Heart left ventricle (tissue), 16 donors: ENCODE data around the gene HTRA1. TPM values are rescaled to one million over a fixed set of nuclear protein-coding genes. Genes with fewer than 3 reads are reported as not detected.

Experiments used
- ATAC-seq, 4 donors: fragments of 200-7000 bp; cut with Tn5 transposase; one replicate each; pipeline ENCODE4 v1.9.1; 2020 to 2022; ENCODE audit warnings: moderate library complexity in 4 of 4, mild to moderate bottlenecking in 3 of 4, moderate number of reproducible peaks in 1 of 4
- DNase-seq, 5 donors: peaks; one replicate each; pipeline ENCODE4 v3.0.0-alpha.2; 2020
- H3K27ac ChIP-seq, 12 donors: fragments of 200-600 bp; sonication (generic) in 4 of 12; one replicate each; pipeline versions ENCODE4 v1.5.0 to v1.8.0; 2016 to 2022; ENCODE audit warnings: mild to moderate bottlenecking in 2 of 12
- H3K27me3 ChIP-seq, 9 donors: fragments of 200-600 bp; sonication (generic) in 2 of 9; one replicate each; pipeline versions ENCODE4 v1.5.1 to v1.8.0; 2016 to 2022; ENCODE audit warnings: mild to moderate bottlenecking in 3 of 9
- H3K36me3 ChIP-seq, 9 donors: fragments of 200-600 bp; sonication (generic) in 2 of 9; one replicate each; pipeline versions ENCODE4 v1.5.0 to v1.8.0; 2018 to 2022; ENCODE audit warnings: mild to moderate bottlenecking in 2 of 9
- H3K4me1 ChIP-seq, 12 donors: fragments of 200-600 bp; sonication (generic) in 4 of 12; one replicate each; pipeline versions ENCODE4 v1.5.0 to v1.8.0; 2016 to 2022; ENCODE audit warnings: mild to moderate bottlenecking in 3 of 12
- H3K4me3 ChIP-seq, 12 donors: fragments of 200-600 bp; sonication (generic) in 4 of 12; one replicate each; pipeline versions ENCODE4 v1.5.0 to v1.8.0; 2017 to 2022; ENCODE audit warnings: mild to moderate bottlenecking in 9 of 12, moderate library complexity in 4 of 12
- H3K9me3 ChIP-seq, 12 donors: fragments of 200-600 bp; sonication (generic) in 4 of 12; one replicate each; pipeline versions ENCODE4 v1.5.0 to v1.8.0; 2016 to 2022; ENCODE audit warnings: mild to moderate bottlenecking in 1 of 12
- CTCF ChIP-seq, 12 donors: fragments of 200-600 bp; sonication (generic) in 4 of 12; IDR thresholded peaks; one replicate each; pipeline versions ENCODE4 v1.5.0 to v1.8.0; 2018 to 2022; ENCODE audit warnings: antibody characterized with exemption in 12 of 12, mild to moderate bottlenecking in 5 of 12
- POLR2A ChIP-seq, 2 donors: fragments of 450-650 bp; IDR thresholded peaks; one replicate each; pipeline ENCODE4 v1.6.1; 2017; ENCODE audit warnings: antibody characterized with exemption in 2 of 2, mild to moderate bottlenecking in 2 of 2, moderate library complexity in 2 of 2
- WGBS, 4 donors: extraction: QIAGEN DNeasy Blood & Tissue Kit in 2 of 4; methylation state at CpG; one replicate each; pipeline versions ENCODE4 v1.1.5 to v1.1.7; 2013 to 2018; 5-methylcytosine and 5-hydroxymethylcytosine counted together
- intact Hi-C, 10 donors: fragments of 100-400 bp; cut with DNase I; formaldehyde crosslinking; loops; one replicate each; pipeline versions ENCODE4 v1.11.1 to v1.14.2; 2022
- polyA plus RNA-seq, 2 donors: library from polyadenylated mRNA; stranded (reverse); fragments of 200-250 nt; gene quantifications; one replicate each; pipeline ENCODE4 v1.2.3, GENCODE V29; 2013
- total RNA-seq, 9 donors: library from RNA; depleted of rRNA in 2 of 9; stranded (reverse); fragments of >200 nt in 2 of 9; fragmentation: NEBNext Ultra II Directional in 3 of 9; extraction: Animal tissue kit (Norgen Biotek cat#: 25700) in 3 of 9; gene quantifications; one replicate each; pipeline versions ENCODE4 v1.1.0 to v1.2.4, GENCODE V29; 2016 to 2023
- donor health status: ischemic (EF 13 %, LVEDD 7.1; RV severe dilation, severe dysfunction).
- donor health status: healthy with polysubstance abuse.
- donor health status: DM: no; HTN: yes; CAD: no.
- donor health status: DM: no; HTN: no; CAD: no.
- donor health status: ischemic (EF 25% LVEDD 6.9; RV normal size, moderate dysfunction).
- donor health status: ischemic (EF 25% LVEDD 5.7; RV mildly dilated, moderate dysfunction).
- donor health status: healthy.
- donor health status: DM: yes; HTN: yes; CAD: no.
- donor health status: ischemic (EF 35%, LVEDD 5.7; RV mildly dilated, moderate dysfunction).
- donor health status: nonischemic (EF 11% LVEDD 7.7; RV severe dilation, severe dysfunction).
- donor health status: DM: yes; HTN: yes; CAD: no.
- donor health status: PGD.
- donor health status: ischemic (EF 29% LVEDD 5.4; RV normal size, mild dysfunction).
- donor health status: nonischemic (EF 23%, LVEDD 6.1; RV moderate dilation, normal function).

Gene HTRA1
- total and polyA plus RNA-seq, 11 donors = 30.5 to 153 (median 54.5) TPM

DNA sequence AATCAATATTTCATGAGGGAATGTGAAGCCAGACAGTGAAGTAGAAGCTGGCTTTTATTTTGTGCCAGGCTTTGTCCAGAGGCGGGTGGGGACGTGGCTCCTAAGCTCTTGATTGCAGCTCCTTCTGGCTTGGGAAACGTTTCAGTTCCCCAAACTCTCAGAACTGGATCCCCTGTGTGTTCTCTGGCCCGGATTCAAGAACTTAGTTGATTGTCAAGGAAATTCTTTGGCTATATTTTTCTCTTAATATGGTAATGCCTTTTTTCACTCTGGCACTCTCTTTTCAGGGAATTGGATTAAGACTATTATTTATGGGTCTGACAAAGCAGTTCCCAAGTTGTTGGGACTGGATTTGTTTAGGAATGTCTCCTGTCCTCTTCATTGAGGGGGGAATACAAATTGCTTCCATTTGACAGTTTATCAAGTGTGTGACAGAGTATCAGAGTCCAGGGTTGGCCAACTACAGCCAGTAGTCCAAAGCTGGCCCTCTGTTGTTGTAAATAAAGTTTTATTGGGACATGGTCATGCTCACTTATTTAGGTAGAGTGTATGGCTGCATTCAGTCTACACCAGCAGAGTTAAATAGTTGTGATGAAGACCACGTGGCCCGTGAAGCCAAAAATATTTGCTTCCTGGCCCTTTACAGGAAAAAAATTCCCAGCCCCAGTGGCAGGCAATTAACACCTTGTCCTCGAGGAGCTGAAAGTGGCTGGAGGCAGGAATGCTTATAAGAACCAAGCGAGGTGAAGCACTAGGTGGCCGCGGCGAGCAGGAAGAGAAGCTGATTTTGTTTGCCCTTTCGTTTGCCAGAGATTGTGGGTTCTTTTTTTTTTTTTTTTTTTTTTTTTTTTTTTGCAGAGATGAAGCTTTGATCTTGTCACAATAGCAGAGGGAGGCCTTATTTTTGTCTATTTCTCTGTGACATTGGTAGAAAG is 34.3 kb downstream of the HTRA1 start:
- TF ChIP-seq CTCF (IDR thresholded peaks at IDR 0.05) = no peak
- TF ChIP-seq POLR2A (IDR thresholded peaks at IDR 0.05) = no peak

DNA sequence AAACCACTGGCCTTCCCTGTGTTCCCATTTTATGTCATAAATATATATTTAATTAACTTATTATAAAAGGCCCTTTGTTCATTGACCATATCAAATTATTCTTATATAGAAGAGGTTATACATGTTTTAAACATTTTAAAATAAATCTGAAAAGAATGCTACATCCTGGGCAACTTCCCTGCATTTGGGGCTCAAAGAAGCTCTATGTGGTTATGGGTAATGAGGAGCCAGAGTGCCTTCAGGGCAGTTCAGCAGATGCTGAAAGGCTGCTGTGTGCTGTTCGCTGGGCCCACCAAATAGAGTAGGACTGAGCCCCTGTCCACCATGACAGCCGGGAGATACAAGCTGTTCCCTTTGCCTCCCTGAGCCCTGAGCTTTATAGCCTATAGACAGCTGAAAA is 35.9 kb downstream of the HTRA1 start:
- Histone ChIP-seq H3K4me1 (peaks cover 0 to 76% (median 43%) of the 10 kb centered on the region in 12 donors), H3K27ac (no peak overlapping the region)

More for the DNA sequence above, 34.3 kb downstream of the HTRA1 start:
- Histone ChIP-seq H3K27ac (peak overlapping the region in 9 of 12 donors; percentile 14 to 75 (median 39)), H3K36me3 (peaks cover 0 to 12% (median 0%) of the 10 kb centered on the region in 9 donors), H3K4me1 (peaks cover 0 to 86% (median 45%) of the 10 kb centered on the region in 12 donors), H3K27me3 (no peaks in the 10 kb centered on the region), H3K9me3 (no peaks in the 10 kb centered on the region), H3K4me3 (no peak overlapping the region)
- peak in 2 of 5 donors; percentile 46 to 48 for DNase-seq
- ATAC-seq = no peak
- WGBS, 4 donors = 45 to 70% (median 56%) methylated on average over 12 of the region's 12 CpGs
- intact Hi-C loops = loop anchor here in 4 of 10 donors (5.0 kb wide), 1 partner anchor 33 kb away; the partner anchor contains the start of gene HTRA1 (in 4 of the 4)

DNA sequence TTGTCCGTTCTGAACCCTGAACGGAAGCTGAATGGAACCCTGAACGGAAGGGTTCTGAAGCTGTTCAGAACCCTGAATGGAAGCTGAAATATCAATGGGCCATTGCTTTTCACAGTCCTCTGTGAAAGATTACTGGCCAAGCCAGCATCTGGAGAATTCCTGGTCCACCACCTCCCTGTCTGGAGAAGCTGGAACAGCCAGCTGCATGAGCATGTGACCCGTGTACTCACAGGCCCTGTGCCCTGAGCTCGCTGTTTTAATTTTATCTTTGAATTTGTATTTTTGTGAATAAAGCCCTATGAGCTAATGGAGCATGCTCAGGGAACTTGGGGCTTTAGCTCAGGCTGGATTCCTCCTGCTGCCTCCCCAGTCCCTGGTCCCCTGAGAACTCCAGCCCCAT is 37.2 kb downstream of the HTRA1 start:
- ATAC-seq = peak; percentile 65 to 78 (median 72)
- DNase-seq = peak in 4 of 5 donors; percentile 58 to 72 (median 64)
- no peak overlapping the region for H3K4me3 ChIP-seq
- H3K27me3 ChIP-seq = no peaks in the 10 kb centered on the region
- H3K4me1 ChIP-seq = peaks cover 0 to 63% (median 41%) of the 10 kb centered on the region in 12 donors
- intact Hi-C loops = loop anchor here in 4 of 10 donors (5.0 kb wide), 1 partner anchor 36 kb away; the partner anchor contains the start of gene HTRA1 (in 4 of the 4)
- peaks cover 0 to 5% (median 0%) of the 10 kb centered on the region in 9 donors for H3K36me3 ChIP-seq
- no peaks in the 10 kb centered on the region for H3K9me3 ChIP-seq
- TF ChIP-seq CTCF (IDR thresholded peaks at IDR 0.05) = no peak
- TF ChIP-seq POLR2A (IDR thresholded peaks at IDR 0.05) = no peak
- H3K27ac ChIP-seq = peak overlapping the region in 11 of 12 donors; percentile 34 to 71 (median 53)
- WGBS, 4 donors = 58 to 64% (median 62%) methylated on average over 5 of the region's 5 CpGs

More for the DNA sequence above, 35.9 kb downstream of the HTRA1 start:
- WGBS, 4 donors = 93 to 100% (median 96%) methylated on average over 2 of the region's 2 CpGs
- Histone ChIP-seq H3K4me3 (no peak overlapping the region), H3K27me3 (no peaks in the 10 kb centered on the region), H3K36me3 (peaks cover 0 to 7% (median 0%) of the 10 kb centered on the region in 9 donors), H3K9me3 (no peaks in the 10 kb centered on the region)
- intact Hi-C loops = loop anchor here in 4 of 10 donors (5.0 kb wide), 1 partner anchor 35 kb away; the partner anchor contains the start of gene HTRA1 (in 4 of the 4)
- TF ChIP-seq POLR2A (IDR thresholded peaks at IDR 0.05) (no peak), CTCF (IDR thresholded peaks at IDR 0.05) (no peak)
- no peak for ATAC-seq
- DNase-seq = no peak

DNA sequence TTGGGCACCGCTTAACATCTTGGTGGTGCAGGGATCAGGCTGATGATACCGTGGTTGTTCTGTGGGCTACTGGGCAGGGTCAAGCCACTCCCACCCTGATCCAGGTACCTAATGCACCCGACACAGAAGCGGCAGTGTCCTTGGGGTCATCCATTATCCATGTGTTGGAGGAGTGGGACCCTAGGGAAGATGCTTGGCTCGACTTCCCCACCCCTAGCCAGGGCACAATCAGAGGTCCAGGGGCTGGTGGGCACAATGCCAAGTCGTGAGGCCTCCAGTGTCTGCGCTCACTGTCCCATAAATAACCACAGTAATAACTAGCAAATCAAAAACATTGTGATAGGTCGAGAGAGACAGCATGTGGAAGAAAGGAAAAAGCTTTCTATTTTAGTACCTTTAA is 37.7 kb downstream of the HTRA1 start:
- DNase-seq = peak in 2 of 5 donors; percentile 55 to 67
- H3K4me1 ChIP-seq = peaks cover 0 to 60% (median 40%) of the 10 kb centered on the region in 12 donors
- peak; percentile 3 to 36 (median 24) for ATAC-seq
- H3K4me3 ChIP-seq = no peak overlapping the region
- intact Hi-C loops = loop anchor here in 4 of 10 donors (5.0 kb wide), 1 partner anchor 37 kb away; the partner anchor contains the start of gene HTRA1 (in 4 of the 4)
- WGBS, 4 donors = 39 to 58% (median 49%) methylated on average over 5 to 8 of the region's 8 CpGs
- no peaks in the 10 kb centered on the region for H3K27me3 ChIP-seq
- no peaks in the 10 kb centered on the region for H3K9me3 ChIP-seq
- TF ChIP-seq POLR2A (IDR thresholded peaks at IDR 0.05) (no peak), CTCF (IDR thresholded peaks at IDR 0.05) (no peak)
- H3K36me3 ChIP-seq = peaks cover 0 to 5% (median 0%) of the 10 kb centered on the region in 9 donors
- H3K27ac ChIP-seq = peak overlapping the region in 11 of 12 donors; percentile 34 to 71 (median 53)
